Activated effector memory CD4-positive, alpha-beta T cell treated with anti-CD3 and anti-CD28 coated beads, Interleukin-2, amount 50 U/mL, for 16 hours (primary cell): ENCODE results near the gene PIK3C2B.

Source experiments
- DNase-seq: peaks from one replicate; pipeline ENCODE4 v3.0.0-alpha.2; 2020

Gene PIK3C2B

DNA sequence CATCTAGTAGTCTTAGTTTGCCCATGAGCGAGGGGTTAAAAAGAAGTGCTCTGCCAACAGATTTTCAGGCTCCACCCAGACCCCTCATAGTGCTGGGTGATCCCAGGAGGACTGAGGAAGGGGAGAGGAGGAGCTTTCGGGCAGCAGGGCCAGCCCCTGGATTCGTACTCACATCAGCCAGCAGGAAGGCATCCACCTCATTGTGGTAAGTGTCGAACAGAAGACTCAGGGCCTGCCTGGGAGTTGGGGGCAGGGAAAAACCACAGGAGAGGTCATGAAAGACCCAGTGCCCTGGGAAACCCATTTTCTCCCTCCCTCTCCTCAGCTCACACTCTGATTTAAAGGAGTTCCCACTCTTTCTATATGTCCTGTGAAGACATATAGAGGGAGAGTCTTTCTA is 34.9 kb downstream of the PIK3C2B start:
- no peak for DNase-seq

- no peak for DNase-seq
Measured at GRCh38 chr1:204457666-204458065, 36.9 kb downstream of the PIK3C2B start.

DNA sequence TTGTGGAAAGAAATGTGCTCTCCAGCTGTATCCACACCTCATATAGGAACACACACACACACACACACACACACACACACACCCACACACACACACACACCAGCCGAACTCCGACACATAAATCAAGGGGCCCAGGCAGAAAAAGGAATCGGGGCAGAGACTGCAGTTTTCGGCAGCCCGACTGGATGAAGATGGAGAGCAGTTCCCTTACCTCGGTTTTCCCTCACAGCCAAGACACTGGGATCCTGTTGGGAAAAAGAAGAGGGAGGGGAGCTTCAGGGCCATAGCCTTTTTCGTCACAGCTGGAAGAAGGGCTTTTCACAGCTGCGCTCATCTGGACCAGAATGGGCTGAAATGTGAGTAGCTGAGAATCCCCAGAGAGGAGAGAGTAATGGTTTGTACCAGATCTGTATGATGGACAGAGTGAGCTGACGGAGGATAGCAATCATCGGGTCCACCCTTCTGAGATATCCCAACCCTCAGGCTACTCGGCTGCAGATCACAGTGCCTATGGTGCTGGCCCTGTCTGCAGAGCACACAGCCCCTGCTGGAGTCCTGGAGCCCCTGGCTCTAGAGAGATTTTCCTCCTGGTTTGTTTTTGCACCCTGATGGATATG is 37.7 kb downstream of the PIK3C2B start:
- DNase-seq: no peak

DNA sequence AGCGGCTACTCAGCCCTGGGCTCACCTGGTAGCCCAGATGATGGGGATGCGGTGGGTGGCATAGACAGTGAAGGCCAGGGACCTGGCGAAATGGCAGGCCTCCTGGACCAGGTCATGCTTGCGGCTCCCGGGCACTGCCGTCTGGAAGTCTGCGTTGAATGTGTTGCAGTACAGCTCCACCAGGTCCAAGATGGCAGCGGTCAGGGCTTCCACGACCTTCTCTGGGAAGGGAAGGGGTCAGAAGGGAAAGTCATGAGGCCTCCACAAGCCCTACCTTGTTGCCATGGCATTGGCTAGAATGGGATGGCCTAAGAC is 38.8 kb downstream of the PIK3C2B start:
- no peak for DNase-seq

- no peak for DNase-seq
Measured at GRCh38 chr1:204455063-204455830, 39.4 kb downstream of the PIK3C2B start.

DNA sequence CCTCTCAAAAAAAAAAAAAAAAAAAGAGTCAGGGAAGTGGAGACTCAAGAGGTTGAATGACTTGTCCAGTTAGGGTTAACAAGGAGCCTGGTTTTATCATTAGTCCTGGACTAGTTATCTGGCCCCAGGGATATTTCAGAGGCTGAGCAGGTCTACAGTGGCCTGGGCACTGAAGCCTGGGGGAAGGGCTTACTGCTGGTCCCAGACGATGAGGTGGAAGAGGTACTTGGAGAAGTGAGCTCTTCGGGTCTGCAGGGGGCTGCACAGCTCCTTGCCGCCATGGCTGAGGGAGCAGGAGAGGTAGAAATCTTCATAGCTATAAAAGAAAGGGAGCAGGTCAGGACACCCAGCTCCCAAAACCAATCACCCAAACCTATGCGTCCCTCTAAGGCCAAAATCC is 40.1 kb downstream of the PIK3C2B start:
- no peak for DNase-seq

- DNase-seq: peak; percentile 92
Measured at GRCh38 chr1:204453141-204453772, 41.3 kb downstream of the PIK3C2B start.

GRCh38 chr1:204451352-204452124 is 43.1 kb downstream of the PIK3C2B start:
- DNase-seq: no peak

GRCh38 chr1:204450461-204451257 is 43.9 kb downstream of the PIK3C2B start:
- no peak for DNase-seq

GRCh38 chr1:204449678-204450280 is 44.8 kb downstream of the PIK3C2B start:
- no peak for DNase-seq

- DNase-seq: no peak
Measured at GRCh38 chr1:204448991-204449677, 45.5 kb downstream of the PIK3C2B start.

DNA sequence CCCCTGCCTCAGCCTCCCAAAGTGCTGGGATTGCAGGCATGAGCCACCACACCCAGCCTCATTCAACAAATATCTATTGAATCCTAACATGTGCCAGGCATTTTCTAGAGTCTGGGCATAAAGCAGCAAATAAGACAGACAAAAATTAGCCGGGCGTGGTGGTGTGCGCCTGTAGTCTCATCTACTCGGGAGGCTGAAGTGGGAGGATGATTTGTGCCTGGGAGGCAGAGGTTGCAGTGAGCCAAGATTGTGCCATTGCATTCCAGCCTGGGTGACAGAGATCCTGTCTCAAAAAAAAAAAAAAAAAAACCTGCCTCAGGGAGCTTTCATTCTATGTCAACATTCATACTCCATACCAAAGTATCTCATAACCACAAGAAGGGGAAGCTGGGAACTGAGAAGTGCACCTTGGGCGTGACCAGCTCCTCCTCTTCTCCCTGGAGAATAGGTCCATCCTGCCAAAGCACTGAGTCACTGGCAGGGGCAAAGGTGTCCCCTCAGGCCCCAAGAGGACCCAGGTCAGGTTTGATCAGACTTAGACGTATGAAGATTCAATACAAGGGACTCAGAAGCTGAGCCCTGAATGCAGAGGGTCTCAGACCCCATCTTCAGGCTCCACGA is 46.2 kb downstream of the PIK3C2B start:
- DNase-seq: no peak

DNA sequence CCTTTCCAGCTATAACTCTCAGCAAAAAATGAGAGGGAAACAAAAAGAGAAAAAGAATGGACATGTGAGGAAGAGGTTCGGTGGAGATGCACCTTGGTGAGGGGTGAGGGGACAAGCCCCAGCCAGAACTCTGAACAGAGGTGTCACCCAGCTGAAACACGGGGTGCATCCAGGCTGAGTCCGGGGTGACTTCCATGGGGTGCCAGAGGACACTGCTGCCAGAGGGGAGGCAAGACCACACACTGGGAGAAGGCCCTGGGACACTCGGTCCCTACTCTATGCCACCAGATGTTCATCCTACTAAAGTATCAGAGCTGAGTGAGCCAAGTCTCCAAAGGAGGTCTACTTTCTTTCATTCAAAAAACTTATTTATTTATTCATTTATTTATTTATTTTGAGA is 46.9 kb downstream of the PIK3C2B start:
- no peak for DNase-seq

DNA sequence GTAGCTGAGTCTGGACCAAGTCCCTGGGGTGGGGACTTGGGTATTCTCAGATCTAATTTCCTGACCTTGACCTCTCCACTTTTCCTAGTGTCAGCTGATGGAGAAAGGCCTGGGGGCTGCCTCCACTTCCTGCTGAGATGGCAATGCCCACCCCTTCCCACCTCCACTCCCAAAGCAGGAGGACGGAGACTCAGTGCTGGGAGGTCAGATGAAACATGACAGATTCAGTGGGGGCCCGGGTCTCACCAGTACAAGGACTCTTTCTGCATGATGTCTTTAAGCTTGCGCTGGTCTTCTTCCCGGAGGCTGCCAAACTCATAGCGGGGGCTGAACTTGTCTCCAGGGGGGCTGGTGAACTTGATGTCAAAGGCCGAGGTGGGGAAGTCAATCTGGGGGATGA is 47.4 kb downstream of the PIK3C2B start:
- no peak for DNase-seq

- peak; percentile 92 for DNase-seq
Measured at GRCh38 chr1:204446413-204447111, 48.0 kb downstream of the PIK3C2B start.

DNA sequence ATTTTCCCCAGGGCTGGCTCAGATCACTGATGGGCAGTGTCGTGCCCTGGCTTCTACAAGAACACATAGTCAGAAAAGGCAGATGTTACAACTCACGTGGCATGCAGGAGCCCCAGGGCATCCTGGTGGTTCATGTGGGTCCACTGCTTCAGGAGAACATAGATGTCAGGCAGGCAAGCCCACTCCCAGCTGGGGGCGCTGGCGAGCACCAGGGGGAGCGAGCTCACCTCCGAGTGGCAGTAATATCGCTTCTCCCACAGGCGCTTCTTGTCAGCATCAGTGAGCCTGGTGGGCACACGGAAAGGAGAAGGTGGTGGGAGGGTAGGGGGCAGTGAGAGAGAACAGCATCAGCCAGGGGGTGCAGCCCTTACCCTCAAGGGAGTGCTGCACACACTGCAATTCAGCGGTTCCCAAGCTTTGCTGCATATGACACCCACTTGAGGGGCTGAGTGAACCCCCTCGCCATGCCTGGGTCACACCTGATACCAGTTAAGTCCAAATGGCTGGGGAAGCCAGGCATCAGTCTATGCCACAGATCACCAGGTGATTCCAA is 48.7 kb downstream of the PIK3C2B start:
- peak; percentile 78 for DNase-seq
